Stimulated activated CD8-positive, alpha-beta memory T cell treated with anti-CD3 and anti-CD28 coated beads, Interleukin-4, amount 100 ng/mL, for 1 hour (primary cell): ENCODE data around the gene MYRIP.
"Not testable (repeated sequence)": the region's sequence is repeated elsewhere in the genome, so short reads cannot be mapped to it uniquely, and the experiment has no call there.

Source experiments
- DNase-seq, 2 donors: peaks; one replicate each; pipeline ENCODE4 v3.0.0-alpha.2; 2020; ENCODE audit warnings: low read depth in 2 of 2, low spot score in 1 of 2

MYRIP gene

DNA sequence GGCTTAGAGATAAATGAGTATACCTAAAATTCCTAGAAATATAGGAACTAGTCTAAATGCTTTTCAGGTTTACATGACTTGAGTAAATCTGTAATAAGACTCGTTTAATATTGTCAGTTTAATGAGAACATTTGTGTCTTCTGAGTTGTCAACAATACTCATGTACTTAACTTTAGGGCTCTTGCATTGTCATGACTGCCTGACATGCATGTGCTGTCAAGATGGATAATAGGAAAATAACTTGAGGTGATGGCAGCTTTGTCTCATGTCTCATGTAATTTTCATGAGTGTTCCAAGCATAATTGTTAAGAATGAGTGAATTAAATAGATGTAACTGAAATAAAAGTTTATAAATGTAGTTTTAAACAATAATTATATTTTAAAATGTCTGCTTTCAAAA, 455.0 kb downstream of the MYRIP start:
- no peak for DNase-seq

DNA sequence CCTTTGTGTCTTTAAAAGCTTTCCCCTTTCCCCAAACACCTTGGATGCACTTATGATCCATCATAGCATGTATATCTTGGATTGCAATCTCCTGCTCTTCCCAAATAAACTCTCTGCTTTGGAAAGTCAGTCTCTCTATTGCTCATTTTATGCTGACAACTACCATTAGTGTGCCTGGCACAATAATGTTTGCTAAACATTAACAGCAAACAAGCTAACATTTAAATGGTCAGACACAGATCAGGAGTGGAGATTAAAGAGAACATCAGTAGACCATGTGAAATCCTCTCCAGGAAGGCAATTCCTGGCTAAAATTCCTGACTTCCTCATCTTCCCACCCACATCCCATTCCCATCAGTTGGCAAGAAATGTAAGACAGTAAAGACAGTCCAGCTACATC, 455.8 kb downstream of the MYRIP start:
- no peak for DNase-seq

DNA sequence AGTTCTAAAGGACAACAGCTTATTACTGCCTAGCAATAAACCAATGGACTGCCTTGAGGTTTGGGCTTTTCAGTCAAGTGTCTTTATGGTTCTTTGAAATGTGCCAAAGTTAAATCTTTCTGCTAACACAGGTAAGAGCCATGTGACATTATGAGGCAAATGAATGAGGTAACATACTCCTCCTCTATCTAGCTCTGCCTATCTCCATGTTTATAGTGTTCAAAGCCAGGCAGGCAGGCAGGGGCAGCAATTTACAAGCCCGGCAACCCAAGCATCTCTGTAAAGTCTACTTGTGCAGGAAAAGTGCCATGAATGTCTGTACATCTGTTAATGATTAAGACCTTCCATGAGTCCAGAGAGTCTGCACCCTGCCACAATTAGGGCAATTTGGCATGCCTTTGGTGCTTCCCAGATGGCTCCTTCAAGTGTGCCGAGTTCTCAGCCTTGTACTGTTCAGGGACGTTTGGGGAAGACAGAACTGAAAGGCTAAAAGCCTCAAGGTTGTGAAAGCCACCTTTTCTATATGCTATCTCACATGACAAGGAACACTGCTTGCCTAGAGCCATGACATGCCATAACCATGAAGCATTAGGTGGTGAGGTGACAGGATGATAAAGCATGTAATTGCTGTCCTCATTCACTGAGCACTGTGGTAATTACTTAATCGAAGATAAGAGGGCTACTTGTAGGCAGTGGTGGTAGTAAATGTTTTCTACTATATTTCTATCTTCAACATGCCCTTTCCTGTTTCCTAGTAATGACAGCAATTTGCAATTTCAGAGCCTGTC, 458.7 kb downstream of the MYRIP start:
- no peak for DNase-seq

DNA sequence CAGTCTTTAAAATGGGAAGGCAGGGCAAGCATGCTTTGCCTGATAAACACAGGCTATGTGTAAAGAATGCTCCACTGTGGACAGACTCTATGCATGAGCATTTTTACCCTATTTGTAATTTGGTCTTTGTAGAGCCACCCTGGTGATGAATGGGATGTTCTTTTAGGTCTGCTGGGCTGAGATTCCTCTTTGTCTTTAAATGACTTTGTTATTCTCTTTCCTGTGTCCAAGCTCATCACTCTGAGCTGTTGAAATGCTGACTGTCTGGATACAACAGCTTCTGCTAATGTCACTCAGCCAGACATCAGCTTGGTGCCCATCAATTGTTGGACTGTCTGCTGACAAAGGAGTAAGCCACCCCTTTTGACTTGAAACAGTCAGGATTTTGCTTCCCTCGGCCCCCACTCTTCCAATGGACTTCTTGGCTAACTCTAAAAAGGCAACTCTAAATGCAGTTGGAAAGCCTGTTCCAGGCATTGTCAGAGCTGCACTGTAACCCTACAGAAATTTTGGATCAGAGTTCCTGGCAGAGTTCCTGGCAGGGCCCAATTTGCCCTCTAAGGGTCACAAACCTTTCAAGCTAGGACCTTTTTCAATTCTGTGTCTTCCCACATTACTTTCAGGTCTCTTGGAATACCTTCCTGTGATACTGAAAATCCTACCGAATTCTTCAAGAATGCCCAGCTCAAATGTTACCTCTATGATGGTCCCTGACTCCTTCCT, 459.6 kb downstream of the MYRIP start:
- DNase-seq = no peak

DNA sequence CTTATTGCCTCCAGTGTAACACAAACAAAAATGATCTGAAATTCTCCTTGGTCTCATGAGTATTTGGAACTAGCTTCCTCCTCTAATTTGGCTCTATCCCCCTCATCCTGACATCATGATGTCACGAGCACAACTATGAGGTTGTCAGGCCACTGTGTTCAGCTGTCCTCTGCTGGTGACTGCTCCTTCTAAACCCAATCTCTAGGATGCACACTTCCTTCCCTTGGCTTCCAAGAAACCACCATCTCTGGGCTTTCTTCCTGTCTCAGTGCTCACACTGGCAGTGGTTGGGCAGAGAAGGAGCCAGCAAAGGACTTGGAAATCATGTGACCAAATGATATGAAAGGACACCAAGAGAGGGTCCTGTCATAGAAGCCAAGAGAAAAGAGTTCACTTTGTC, 469.4 kb downstream of the MYRIP start:
- DNase-seq = no peak

DNA sequence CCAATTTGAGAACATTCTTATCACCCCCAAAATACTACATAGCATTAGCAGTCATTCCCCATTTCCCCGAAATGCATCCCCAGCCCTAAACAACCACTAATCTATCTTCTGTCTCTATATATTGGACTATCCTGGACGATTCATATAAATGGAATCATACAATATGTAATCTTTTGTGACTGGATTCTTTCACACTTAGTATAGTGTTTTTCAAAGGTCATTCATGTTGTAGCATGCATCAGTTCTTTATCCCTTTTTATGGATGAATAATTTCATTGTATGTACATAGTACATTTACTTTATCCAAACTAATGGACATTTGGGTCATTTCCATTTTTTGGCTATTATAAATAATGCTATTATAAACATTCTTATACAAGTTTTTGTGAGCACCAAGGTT, 472.6 kb downstream of the MYRIP start:
- DNase-seq = no peak

DNA sequence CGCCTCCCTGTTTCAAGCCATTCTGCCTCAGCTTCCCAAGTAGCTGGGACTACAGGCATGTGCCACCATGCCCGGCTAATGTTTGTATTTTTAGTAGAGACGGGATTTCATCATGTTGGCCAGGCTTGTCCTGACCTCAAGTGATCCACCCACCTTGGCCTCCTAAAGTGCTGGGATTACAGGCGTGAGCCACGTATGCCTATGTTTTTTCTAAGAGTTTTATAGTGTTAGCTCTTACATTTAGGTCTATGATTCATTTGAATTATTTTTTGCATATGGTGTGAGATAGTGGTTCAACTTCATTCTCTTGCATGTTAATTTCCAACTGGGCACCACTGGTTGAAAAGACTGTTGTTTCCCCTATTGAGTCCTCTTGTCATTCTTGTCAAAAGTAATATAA, 473.6 kb downstream of the MYRIP start:
- DNase-seq = not testable (repeated sequence)

DNA sequence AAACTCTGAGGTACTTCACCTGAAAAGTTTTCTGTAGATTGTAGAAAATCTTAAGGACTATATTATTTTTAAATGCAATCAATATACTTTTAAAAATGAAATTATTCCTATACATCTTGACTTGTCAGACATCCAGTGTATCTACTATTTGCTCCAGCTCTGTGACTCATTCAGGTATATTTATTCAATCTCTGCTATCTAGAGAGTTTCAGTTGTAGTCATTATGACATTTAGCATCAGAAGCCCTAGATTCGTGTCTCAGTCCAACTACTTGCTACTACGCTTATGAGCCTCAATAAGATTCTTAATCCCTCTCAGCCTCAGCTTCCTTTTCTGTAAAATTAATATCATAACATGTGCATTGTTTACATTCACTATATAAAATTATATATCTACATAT, 477.8 kb downstream of the MYRIP start:
- no peak for DNase-seq

DNA sequence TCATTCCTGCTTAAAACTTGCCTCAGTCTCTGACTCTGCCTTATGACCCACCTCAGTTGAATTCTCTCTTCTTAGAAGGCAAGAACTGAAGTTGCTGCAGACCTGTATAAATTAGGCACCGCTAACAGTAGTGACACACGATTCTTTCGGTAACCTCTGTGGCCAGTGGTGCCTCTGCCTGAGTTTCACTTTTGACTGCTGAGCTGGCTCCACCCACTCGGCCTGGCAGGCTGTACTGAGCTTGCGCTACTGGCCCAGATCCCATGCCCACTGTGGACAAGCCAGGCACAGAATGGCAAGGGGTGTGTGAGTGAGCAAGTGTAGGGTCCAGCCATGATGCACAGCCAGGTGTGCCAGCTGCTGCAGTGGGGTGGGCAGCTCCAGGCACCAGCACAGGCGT, 481.0 kb downstream of the MYRIP start:
- no peak for DNase-seq

DNA sequence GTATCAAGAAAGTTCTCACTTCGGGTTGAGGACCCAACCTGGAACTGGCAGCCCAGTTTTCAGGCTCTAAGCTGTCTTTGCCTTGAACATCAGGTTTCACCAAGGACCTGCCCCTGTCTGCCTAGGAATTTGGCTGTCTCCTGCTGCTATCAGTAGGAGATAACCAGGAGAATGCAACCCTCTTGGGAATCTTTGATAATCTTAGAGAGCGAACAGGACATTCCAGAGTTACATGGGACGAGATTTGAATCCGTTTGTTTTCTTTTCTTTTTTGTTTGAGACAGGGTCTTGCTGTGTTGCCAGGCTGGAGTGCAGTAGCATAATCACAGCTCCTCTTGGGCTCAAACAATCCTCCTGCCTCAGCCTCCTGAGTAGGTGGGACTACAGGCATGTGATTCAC, 482.1 kb downstream of the MYRIP start:
- DNase-seq = no peak

DNA sequence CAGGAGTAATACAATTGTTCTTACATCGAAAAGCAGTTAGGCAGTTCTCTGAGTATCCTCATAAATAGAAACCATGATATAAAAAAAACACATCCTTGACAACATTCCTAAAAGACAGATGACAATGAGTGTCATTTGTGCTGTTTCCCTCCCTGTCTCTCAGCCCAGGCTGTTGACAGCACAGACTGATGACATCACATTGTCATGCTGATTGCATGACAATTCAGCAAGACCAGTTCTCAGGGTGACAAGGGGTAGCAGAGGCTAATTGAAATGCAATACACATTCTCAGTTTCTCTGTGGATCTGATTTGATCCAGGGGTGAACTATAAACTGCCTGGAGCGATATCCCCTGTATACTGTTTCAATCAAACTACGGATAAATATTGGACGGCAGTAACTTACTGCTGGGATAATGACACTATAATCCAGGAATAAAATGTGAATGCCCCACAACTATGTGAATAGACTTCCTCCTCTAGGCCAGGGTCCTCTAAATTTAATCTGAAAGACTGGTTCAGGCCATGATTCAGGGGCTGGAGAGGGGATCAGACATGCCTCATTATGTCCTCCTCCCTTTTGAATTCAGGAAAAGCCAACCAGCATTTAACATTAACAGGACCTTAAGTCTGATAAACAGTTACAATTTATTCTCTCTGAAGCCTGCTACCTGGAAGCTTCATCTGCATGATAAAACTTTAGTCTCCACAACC, 483.4 kb downstream of the MYRIP start:
- no peak for DNase-seq

DNA sequence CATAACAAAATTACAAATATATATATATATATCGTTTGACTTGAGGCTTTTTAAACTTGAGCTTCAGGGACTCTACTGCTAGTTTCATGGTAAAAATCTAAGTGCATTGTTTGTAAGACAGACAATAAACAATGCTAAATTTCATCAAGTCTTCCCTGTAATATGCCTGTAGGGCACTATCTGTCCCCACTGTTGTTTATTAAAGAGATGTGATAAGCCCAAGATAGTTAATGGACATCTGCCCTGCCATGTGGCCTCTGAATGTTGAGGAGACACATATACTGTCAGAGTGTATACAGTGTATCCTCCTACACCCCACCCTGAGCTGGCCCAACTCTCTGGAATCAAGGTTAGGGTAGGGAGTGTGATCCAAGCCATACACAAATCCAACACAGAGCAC, 485.0 kb downstream of the MYRIP start:
- DNase-seq = no peak

DNA sequence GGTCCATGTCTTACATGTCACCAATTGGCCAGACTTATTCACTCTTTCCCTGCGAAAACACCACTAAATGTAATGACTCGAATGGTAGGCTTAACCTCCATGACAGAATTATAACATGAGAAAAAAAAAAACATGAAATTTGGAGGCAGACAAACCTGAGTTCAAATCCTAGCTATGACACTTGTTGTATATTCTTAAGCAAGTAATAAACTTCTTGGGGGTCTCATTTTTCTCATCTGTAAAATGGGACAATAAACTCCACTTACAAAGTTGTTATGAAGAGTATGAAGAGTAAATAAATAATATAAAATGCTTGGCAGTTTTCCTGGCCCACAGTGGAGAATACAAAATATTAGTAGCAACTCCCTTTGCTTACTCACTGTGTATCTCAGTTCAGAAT, 488.7 kb downstream of the MYRIP start:
- no peak for DNase-seq

DNA sequence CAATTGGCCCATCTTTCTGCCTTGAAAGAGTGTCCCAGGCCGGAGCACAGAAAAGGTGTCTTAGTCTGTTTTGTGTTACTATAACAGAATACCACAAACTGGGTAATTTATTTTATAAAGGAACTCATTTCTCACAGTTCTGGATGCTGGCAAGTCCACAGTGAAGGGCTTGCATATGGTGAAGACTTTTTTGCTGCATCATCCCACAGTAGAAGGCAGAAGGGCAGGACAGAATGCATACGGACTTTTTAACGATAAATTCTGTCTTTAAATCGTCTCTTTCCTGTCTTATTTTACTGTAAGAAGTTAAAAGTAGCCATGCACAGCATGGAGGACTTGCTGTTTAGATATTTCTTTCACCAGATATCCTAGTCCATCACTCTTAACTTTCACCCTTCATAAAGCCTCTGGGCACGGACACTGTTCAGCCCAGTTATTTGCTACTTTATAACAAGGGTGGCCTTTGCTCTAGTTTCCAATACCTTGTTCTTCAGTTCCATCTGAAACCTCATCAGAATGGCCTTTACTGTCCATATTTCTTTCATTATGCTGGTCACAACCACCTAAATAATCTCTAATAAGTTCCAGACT, 489.8 kb downstream of the MYRIP start:
- no peak for DNase-seq

DNA sequence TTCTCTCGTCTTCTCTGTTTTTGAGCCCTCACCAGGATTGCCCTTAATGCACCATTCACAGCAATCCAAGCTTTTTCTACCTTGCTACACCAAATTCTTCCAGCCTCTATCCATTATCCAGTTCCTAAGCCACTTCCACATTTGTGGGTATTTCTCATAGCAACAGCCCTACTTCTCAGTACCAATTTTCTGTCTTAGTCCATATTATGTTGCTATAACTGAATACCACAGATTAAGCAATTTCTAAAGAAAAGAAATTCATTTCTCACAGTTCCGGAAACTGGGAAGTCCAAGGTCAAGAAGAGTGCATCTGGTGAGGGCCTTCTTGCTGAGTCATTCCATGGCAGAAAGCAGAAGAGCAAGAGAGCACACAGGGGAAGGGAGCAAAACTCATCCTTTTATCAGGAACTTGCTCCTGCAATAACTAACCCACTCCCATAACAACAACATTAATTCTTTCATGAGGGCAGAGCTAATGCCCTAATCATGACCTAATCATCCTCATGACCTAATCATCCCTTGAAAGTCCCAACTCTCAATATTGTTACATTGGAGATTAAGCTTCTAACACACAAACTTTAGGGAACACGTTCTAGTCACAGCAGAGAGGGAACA, 490.4 kb downstream of the MYRIP start:
- no peak for DNase-seq

DNA sequence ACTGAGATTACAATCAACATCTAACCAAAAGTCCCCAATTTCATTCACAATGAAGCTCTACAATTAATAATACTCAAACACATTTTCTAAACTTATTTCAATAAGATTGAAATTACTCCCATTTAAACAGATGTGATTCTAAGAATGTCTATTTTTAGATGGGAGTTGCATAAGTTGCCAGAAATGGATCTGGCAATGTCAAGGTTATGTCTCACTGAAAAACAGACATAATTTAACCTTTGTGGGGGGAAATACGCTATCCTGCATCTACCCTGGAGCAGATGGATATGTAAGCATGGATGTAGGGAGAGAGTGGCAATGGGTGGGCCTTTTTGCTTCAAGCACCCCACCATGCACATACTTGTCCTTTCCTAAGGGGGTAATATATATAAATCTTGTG, 493.4 kb downstream of the MYRIP start:
- DNase-seq = no peak

DNA sequence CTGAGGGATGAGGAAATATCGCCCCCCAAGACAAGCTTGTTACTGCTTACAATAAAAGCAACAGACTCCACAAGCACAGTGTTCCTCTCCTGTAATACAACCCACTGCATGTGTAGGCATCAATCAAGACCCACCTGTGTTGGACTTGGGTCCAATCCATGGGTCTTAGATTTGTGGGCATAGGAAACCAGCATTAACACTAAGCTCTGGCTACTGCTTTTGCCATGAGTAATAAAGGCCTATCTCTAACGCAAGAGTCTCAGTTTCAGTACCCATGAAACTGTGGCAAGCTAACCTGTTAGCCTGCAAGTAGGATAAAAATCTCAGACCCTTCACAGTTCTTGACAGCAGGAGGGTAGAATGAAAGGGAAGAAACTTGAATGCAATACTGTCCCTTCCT, 494.9 kb downstream of the MYRIP start:
- no peak for DNase-seq

DNA sequence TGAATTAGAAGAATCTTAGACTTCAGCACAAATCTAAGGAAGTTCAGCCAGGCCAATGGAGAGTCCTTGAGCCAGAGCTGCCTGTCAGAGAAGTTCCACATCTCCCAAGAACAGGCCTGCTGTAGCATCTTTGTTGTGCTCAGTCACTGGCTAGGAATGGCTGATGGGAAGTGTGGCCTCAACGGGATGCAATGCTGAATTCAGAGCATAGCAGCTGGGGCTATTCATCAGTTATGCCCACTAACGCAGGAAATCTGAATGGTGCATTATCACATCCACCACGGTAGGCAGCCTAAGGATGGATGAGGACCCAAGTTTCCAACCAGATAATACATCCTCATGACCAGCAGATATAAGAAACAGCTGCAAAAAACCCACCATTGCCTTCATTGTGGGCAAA, 496.9 kb downstream of the MYRIP start:
- DNase-seq = no peak

DNA sequence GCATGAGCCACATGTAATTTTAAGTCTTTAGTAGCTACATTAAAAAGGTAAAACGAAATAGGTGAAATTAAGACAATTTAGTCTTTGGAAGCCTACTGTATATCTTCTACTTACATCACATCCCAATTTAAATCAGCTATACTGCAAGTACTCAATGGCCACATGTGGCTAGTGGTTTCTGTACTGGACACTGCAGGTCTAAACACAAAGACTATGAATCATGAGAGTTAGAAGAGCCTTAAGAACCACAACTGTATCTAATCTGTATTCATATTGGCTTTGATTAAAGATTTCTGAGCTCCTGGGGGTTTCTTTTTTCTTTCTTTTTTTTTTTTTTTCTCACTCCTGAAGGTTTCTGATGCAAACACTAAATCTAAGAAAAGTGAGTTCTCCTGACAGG, 497.8 kb downstream of the MYRIP start:
- no peak for DNase-seq

DNA sequence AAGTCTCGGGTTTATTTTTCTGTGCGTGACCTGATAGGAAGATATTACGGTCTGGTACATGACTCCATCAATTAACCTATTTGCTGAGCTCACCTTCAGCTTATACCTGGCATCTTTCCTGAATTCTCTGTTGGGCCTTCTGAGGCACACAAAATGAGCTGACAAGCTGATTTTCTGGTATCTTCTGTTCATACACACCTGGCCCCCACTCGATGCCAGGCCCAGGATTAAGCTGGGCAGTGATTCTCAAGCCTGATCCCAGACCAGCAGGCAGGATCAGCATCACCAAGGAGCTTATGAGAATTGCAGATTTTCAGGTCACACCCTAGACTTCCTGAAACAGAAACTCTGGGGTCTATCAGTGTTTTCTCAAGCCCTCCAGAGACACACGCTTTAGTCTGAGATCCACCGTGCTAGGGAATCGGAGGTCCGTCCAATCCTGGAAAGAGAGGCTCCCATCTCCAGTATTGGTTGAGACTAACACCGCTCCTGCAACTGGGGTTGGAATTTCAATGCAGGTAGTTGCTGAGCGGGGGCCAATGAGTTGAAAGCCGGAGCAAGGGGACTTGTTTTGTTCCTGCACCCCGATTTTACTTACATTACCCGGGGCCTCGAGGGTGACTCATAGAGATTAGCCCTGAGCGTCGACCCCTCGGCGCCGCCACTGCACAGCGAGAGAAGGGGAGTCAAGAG, 499.5 kb downstream of the MYRIP start:
- no peak for DNase-seq

DNA sequence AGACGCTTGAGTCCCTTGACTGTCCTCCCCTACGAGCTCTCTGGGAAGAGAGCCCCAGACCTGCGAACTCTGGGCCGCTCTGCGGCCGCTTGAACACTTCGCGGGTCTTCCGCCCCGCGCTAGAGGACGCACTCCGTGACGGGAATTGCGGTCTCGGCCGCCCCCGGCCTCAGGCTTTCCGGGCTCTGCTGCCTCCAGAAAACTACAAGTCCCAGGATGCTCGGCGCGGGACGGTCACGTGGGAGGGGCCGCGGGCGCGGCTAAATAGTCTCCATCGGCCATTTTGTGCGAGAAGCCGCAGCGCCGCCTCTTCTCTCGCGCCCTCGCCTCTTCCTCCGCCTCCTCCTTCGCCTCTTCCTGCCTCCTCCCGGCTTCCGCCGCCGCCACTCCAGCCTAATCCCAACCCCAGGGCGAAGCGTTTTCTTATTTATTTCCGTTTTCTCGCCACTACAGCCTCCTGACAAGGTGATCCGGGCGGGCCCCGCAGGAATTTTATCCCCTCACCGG, 500.1 kb downstream of the MYRIP start, which contains the start of gene EIF1B:
EIF1B (plus strand) TSS at position 290 of the 507 bp plus-strand sequence. CDS start 235 bp downstream, outside the sequence.
- peak; percentile 96 to 98 for DNase-seq
